Type B pancreatic cell (in vitro differentiated cells): ENCODE results near the gene BTG1. TPM values are rescaled to one million over a fixed set of nuclear protein-coding genes. Genes with fewer than 3 reads are reported as not detected.
"Not testable (repeated sequence)": the region's sequence is repeated elsewhere in the genome, so short reads cannot be mapped to it uniquely, and the experiment has no call there.

ENCODE experiments used
- DNase-seq: peaks from one replicate; pipeline ENCODE4 v3.0.0; 2021; ENCODE audit warnings: mixed read lengths; ENCODE audit not compliant: unreplicated experiment; ENCODE audit errors: extremely low spot score
- H3K27ac Mint-ChIP-seq: 2 replicates; pipeline ENCODE4 v1.8.0; 2021; ENCODE audit warnings: mild to moderate bottlenecking, mixed read lengths
- H3K27me3 Mint-ChIP-seq: 2 replicates; pipeline ENCODE4 v1.8.0; 2021; ENCODE audit warnings: mixed read lengths
- H3K36me3 Mint-ChIP-seq: 2 replicates; pipeline ENCODE4 v1.8.0; 2021; ENCODE audit warnings: mixed read lengths
- H3K4me1 Mint-ChIP-seq: one replicate; pipeline ENCODE4 v1.8.0; 2021; ENCODE audit warnings: mixed read lengths; ENCODE audit not compliant: unreplicated experiment
- H3K4me3 Mint-ChIP-seq: 2 replicates; pipeline ENCODE4 v1.8.0; 2021; ENCODE audit warnings: mild to moderate bottlenecking, mixed read lengths
- H3K9me3 Mint-ChIP-seq: 2 replicates; pipeline ENCODE4 v1.8.0; 2021; ENCODE audit warnings: mixed read lengths
- CTCF ChIP-seq: fragments of 200-600 bp; sonication (generic); conservative IDR thresholded peaks from 2 replicates; pipeline ENCODE4 v1.5.0; 2021; ENCODE audit warnings: antibody characterized with exemption, mild to moderate bottlenecking
- total RNA-seq: library from RNA; stranded (reverse); gene quantifications from 2 replicates; pipeline ENCODE4 v1.2.1, GENCODE V29; 2021; ENCODE audit warnings: low replicate concordance

The BTG1 gene
- total RNA-seq, 1 donor from 2014 or later = 116 TPM

- DNase-seq = no peak
- H3K27me3 Mint-ChIP-seq = no peaks in the 10 kb centered on the region
- H3K4me3 Mint-ChIP-seq = no peak overlapping the region
- no peak overlapping the region for H3K27ac Mint-ChIP-seq
- peaks cover 16% of the 10 kb centered on the region for H3K4me1 Mint-ChIP-seq
- TF ChIP-seq CTCF = no peak
- H3K36me3 Mint-ChIP-seq = no peaks in the 10 kb centered on the region
- H3K9me3 Mint-ChIP-seq = peaks cover 6% of the 10 kb centered on the region
Measured at GRCh38 chr12:92094751-92095161, 50.9 kb downstream of the BTG1 start.

DNA sequence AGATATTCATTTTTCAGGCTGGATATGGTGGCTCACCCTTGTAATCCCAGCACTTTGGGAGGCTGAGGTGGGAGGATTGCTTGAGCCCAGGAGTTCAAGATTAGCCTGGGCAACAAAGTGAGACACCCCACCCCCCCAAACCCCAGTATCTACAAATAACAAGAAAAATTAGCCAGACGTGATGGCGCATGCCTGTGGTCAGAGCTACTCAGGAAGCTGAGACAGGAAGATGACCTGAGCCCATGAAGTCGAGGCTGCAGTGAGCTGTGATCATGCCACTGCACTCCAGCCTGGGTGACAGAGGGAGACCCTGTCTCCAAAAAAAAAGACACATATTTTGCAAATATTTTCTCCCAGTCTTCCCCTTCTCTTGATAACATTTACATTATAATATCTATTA is 51.3 kb downstream of the BTG1 start:
- DNase-seq, H3K27ac Mint-ChIP-seq, H3K4me3 Mint-ChIP-seq, H3K9me3 Mint-ChIP-seq, H3K36me3 Mint-ChIP-seq, H3K27me3 Mint-ChIP-seq: not testable (repeated sequence)
- H3K4me1 Mint-ChIP-seq = peaks cover 17% of the 10 kb centered on the region
